Loucy (cell line): ENCODE results near the gene PLCG1.

Experiments used
- H2AFZ ChIP-seq: fragments of 200-600 bp; sonication (generic); 2 replicates; pipeline ENCODE4 v1.6.0; 2016; ENCODE audit warnings: antibody characterized with exemption, mild to moderate bottlenecking, low read length, moderate library complexity
- H3F3A ChIP-seq: fragments of 200-600 bp; 2 replicates; pipeline ENCODE4 v1.6.0; 2016; ENCODE audit warnings: antibody characterized with exemption, low read depth, mild to moderate bottlenecking
- H3K27me3 ChIP-seq: fragments of 200-600 bp; sonication (generic); 2 replicates; pipeline ENCODE4 v1.6.1; 2014; ENCODE audit warnings: low read length, mild to moderate bottlenecking; ENCODE audit not compliant: insufficient read depth, poor library complexity, severe bottlenecking
- H3K36me3 ChIP-seq: fragments of 200-600 bp; sonication (generic); 2 replicates; pipeline ENCODE4 v1.6.1; 2016; ENCODE audit warnings: low read length; ENCODE audit not compliant: insufficient read depth
- H3K4me1 ChIP-seq: fragments of 200-600 bp; sonication (generic); 2 replicates; pipeline ENCODE4 v1.5.1; 2014; ENCODE audit warnings: low read length, mild to moderate bottlenecking; ENCODE audit not compliant: insufficient read depth, poor library complexity, severe bottlenecking
- H3K4me2 ChIP-seq: fragments of 200-600 bp; sonication (generic); 2 replicates; pipeline ENCODE4 v1.6.0; 2014; ENCODE audit warnings: antibody characterized with exemption, low read length, low read depth, mild to moderate bottlenecking; ENCODE audit not compliant: poor library complexity, severe bottlenecking
- H3K4me3 ChIP-seq: fragments of 200-600 bp; sonication (generic); 2 replicates; pipeline ENCODE4 v1.5.1; 2014; ENCODE audit warnings: low read length, mild to moderate bottlenecking, mixed read lengths; ENCODE audit not compliant: poor library complexity, severe bottlenecking
- H3K79me2 ChIP-seq: fragments of 200-600 bp; sonication (generic); 2 replicates; pipeline ENCODE4 v1.6.1; 2014; ENCODE audit warnings: low read length; ENCODE audit not compliant: insufficient read depth
- H3K9ac ChIP-seq: fragments of 200-600 bp; sonication (generic); 2 replicates; pipeline ENCODE4 v1.6.0; 2014; ENCODE audit warnings: mild to moderate bottlenecking, low read depth, low read length, moderate library complexity; ENCODE audit not compliant: poor library complexity, severe bottlenecking
- H3K9me2 ChIP-seq: fragments of 200-600 bp; sonication (generic); replicated peaks from 2 replicates; pipeline ENCODE4 v1.6.1; 2016; ENCODE audit warnings: low read depth, low read length, mixed read lengths
- H3K9me3 ChIP-seq: fragments of 200-600 bp; sonication (generic); 2 replicates; pipeline ENCODE4 v1.6.1; 2014; ENCODE audit warnings: mild to moderate bottlenecking, antibody characterized with exemption, low read length, low read depth; ENCODE audit not compliant: insufficient read depth
- H4K20me1 ChIP-seq: fragments of 200-600 bp; sonication (generic); 2 replicates; pipeline ENCODE4 v1.6.0; 2014; ENCODE audit warnings: antibody characterized with exemption, low read length, mild to moderate bottlenecking; ENCODE audit not compliant: insufficient read depth, poor library complexity, severe bottlenecking
- EZH2phosphoT487 ChIP-seq: fragments of 200-600 bp; IDR thresholded peaks from 2 replicates; pipeline ENCODE4 v1.6.1; 2018; ENCODE audit warnings: antibody characterized with exemption, mild to moderate bottlenecking, moderate library complexity, borderline replicate concordance
- TF ChIP-seq, protein P1 (sequence below): fragments of 200-600 bp; sonication (generic); conservative IDR thresholded peaks from 2 replicates; pipeline ENCODE4 v1.5.1; 2014; ENCODE audit warnings: mild to moderate bottlenecking, antibody characterized with exemption, low read length

The PLCG1 gene

DNA sequence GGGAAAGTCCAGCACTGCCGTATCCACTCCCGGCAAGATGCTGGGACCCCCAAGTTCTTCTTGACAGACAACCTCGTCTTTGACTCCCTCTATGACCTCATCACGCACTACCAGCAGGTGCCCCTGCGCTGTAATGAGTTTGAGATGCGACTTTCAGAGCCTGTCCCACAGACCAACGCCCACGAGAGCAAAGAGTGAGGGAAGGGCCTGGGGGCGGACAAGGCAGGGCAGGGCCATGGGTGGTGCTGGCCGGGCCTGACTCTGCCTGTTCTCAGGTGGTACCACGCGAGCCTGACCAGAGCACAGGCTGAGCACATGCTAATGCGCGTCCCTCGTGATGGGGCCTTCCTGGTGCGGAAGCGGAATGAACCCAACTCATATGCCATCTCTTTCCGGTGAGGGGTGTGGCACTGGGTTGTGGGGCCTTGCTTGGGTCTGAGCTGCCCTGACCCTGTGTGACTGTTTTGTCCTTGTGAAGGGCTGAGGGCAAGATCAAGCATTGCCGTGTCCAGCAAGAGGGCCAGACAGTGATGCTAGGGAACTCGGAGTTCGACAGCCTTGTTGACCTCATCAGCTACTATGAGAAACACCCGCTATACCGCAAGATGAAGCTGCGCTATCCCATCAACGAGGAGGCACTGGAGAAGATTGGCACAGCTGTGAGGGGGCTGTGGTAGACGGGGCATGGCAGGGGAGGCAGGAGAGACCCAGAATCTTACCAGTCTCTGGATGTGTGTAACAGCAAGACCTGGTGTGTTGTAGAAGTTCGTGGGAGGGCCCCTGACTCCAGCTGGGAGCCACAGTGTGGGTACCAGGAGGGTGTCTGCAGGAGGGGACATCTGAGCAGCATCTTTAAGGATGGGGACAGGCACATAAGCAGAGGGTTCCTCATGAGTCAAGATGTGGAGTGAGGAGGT lies 29.1 kb downstream of the PLCG1 start:
- Histone ChIP-seq H3K79me2 (no peaks in the 10 kb centered on the region; the same call in 1 of the 2 replicates), H3K4me3 (no peak overlapping the region), H3K9me2 (no peaks in the 10 kb centered on the region), H3K27me3 (no peaks in the 10 kb centered on the region), H4K20me1 (peaks cover 53% of the 10 kb centered on the region), H3K4me1 (peaks cover 13% of the 10 kb centered on the region), H3K9me3 (no peaks in the 10 kb centered on the region), H2AFZ (no peak overlapping the region), H3K36me3 (peaks cover 98% of the 10 kb centered on the region), H3K4me2 (no peak overlapping the region), H3F3A (no peaks in the 10 kb centered on the region), H3K9ac (no peak overlapping the region)
- TF ChIP-seq, protein P1, sequence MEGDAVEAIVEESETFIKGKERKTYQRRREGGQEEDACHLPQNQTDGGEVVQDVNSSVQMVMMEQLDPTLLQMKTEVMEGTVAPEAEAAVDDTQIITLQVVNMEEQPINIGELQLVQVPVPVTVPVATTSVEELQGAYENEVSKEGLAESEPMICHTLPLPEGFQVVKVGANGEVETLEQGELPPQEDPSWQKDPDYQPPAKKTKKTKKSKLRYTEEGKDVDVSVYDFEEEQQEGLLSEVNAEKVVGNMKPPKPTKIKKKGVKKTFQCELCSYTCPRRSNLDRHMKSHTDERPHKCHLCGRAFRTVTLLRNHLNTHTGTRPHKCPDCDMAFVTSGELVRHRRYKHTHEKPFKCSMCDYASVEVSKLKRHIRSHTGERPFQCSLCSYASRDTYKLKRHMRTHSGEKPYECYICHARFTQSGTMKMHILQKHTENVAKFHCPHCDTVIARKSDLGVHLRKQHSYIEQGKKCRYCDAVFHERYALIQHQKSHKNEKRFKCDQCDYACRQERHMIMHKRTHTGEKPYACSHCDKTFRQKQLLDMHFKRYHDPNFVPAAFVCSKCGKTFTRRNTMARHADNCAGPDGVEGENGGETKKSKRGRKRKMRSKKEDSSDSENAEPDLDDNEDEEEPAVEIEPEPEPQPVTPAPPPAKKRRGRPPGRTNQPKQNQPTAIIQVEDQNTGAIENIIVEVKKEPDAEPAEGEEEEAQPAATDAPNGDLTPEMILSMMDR: no peak
- TF ChIP-seq EZH2phosphoT487: no peak

DNA sequence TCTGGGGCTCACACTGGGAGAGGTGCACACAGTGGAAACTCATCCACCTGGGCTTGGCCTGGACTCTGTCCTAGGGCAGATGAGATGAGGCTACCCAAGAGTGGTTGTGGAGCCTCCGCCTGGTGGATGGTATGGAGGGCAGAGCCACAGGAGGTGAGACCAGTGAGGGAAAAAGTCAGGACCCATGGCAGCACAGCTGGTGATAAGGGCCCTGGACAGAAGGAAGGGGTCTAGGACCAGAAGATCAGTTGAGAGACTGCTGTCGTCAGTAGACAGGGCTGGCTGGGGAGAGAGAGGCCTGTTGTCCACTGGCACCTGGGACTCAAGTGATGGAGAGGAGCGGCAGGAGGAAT lies 29.8 kb downstream of the PLCG1 start:
- TF ChIP-seq, protein P1: no peak
- no peak for TF ChIP-seq EZH2phosphoT487
- Histone ChIP-seq H3K9ac (no peak overlapping the region), H3K27me3 (no peaks in the 10 kb centered on the region), H2AFZ (no peak overlapping the region), H4K20me1 (peaks cover 53% of the 10 kb centered on the region), H3K4me1 (peaks cover 13% of the 10 kb centered on the region), H3F3A (no peaks in the 10 kb centered on the region), H3K4me2 (no peak overlapping the region), H3K4me3 (no peak overlapping the region), H3K36me3 (peaks cover 98% of the 10 kb centered on the region), H3K79me2 (no peaks in the 10 kb centered on the region; the same call in 1 of the 2 replicates), H3K9me3 (no peaks in the 10 kb centered on the region), H3K9me2 (no peaks in the 10 kb centered on the region)

DNA sequence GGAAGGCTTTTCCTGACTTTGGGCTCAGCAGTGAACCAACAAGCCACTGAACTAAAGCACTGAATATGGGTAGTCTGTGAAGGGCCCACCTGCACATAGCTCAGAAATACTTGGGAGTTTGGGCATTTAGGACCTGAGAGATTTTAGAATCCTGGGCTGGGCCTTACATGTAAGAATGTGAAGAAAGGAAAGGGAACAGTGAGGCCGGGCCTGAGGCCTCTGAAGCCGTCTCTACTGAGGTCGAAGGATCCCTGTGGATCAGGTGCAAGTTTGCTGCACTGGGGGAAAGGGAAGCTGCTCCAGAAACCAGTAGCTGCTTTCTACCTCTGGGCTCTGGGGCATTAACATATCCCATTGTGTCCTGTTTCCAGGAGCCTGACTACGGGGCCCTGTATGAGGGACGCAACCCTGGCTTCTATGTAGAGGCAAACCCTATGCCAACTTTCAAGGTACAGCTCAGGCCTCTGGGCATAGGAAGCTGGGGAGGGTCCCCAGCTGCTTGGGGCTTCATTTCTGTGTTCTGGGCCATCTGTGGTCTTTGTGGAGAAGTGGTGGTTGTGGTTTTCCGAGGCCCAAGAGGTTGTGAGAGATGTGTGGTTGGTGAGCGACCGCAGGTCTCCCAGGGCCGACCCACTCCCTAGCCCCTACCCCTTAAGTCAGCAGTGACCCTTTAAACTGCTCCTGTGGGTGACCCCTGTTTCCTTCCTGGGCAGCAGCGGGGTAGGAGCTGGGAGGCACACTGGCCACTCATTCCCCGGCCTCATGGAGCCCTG lies 30.3 kb downstream of the PLCG1 start:
- Histone ChIP-seq H3K36me3 (peaks cover 98% of the 10 kb centered on the region), H3K4me3 (no peak overlapping the region), H3K4me2 (no peak overlapping the region), H4K20me1 (peaks cover 51% of the 10 kb centered on the region), H3K4me1 (peaks cover 13% of the 10 kb centered on the region), H3K9ac (no peak overlapping the region), H3K79me2 (no peaks in the 10 kb centered on the region; the same call in 1 of the 2 replicates), H2AFZ (no peak overlapping the region), H3K27me3 (no peaks in the 10 kb centered on the region), H3F3A (no peaks in the 10 kb centered on the region), H3K9me3 (no peaks in the 10 kb centered on the region), H3K9me2 (no peaks in the 10 kb centered on the region)
- TF ChIP-seq, protein P1: no peak
- no peak for TF ChIP-seq EZH2phosphoT487
